Activated T-cell treated with anti-CD3 and anti-CD28 coated beads for 48 hours (primary cell): Measurements from ENCODE around the gene CCND1.
"Not testable (repeated sequence)": the region's sequence is repeated elsewhere in the genome, so short reads cannot be mapped to it uniquely, and the experiment has no call there.

ENCODE experiments used
- DNase-seq: peaks from one replicate; pipeline ENCODE4 v3.0.0-alpha.2; 2020; ENCODE audit warnings: low read depth

CCND1 gene

DNA sequence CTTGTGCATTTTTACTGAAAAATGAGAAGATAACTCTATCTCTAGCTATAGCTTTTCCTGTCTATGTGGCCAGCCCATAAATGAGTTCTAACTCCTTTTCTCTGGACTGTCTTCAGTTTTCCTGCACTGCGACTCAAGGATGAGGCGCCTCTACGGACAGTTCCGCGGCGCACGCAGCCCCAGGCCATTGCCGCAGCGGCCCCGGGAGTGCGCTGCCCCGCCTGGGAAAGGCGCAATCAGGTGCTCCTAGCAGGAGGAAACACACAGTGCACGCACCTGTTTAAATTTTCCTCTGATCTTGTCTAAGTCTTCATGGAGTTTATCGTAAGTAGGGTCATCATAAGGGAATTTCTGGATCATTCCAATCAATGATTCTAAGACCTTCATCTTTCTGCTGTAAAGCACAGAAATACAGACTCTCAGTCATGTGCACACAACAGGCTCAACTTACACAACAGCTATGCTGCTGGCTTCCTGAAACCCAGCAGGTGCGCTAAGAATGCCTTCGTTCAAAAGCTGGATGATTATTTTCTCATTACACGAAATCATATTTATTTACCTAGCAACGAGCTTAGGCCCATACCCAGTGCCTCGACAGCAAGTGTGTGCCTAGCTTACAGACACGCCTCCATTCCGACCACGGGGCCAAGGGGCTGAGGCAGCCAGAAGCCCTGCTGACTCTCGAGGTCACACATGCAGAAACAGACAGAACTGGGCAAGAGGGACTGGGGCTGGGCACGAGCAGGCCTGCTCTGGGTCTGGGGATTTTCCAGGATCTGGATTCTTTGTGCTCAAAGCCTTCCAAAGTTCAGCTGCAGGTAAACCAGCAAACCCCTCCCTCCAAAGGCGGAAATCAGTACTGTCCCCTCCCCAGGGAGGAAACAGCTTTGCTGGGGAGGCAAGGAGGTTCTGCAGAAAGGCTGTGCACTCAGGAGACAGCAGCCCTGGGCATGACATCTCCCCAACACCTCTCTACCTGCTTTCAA lies 27.0 kb downstream of the CCND1 start:
- DNase-seq: no peak

DNA sequence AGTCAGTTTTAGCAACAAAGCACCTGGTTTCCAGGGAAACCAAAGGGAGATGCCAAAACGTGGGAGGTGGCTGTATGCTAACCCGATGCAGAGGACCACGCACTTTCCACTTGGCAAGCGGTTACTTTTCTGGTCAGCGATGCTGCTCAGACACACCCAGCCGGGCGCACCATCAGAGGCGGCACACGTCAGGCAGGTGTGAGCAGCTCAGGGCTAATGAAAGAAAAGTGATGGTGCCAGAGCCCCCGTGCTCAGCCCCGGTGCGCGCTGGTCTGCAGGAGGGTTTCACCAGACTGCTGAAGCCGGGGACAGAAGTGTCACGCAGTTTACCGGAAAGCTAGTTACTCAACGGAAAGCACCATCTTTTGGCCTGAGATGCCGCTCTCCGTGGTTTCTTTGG lies 28.5 kb downstream of the CCND1 start:
- no peak for DNase-seq

DNA sequence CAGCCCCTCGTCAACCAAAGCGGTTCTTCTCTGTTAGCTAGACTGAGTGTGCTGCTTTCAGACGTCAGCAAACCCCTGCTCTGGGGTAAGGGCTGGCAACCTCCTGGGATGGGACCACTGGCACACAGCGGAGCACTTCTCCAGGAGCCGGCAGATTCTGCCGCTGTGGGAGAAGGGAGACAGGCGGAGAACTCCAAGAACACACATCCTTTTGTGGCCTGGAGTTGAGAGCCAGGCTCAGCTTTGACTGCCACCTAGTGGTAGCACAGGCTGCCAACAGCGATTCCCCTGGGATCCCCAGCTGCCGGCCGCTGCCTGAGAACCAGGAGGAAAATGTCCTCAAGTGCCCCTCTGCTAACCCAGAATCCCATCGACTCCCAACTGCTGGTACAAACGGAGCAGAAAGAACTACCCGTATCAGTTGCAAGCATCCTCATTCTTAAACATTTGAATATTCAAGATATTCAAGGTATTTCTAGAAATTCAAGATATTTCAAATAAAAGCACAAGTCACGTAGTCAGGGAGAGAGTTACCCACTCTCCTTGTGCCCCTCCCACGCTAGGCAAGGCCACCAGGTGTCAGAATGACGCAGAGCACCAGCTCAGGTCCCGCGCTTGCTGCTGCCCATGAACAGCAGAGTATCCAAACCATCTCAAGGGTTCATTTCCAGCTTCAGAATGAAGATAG lies 29.3 kb downstream of the CCND1 start:
- peak; percentile 48 for DNase-seq

DNA sequence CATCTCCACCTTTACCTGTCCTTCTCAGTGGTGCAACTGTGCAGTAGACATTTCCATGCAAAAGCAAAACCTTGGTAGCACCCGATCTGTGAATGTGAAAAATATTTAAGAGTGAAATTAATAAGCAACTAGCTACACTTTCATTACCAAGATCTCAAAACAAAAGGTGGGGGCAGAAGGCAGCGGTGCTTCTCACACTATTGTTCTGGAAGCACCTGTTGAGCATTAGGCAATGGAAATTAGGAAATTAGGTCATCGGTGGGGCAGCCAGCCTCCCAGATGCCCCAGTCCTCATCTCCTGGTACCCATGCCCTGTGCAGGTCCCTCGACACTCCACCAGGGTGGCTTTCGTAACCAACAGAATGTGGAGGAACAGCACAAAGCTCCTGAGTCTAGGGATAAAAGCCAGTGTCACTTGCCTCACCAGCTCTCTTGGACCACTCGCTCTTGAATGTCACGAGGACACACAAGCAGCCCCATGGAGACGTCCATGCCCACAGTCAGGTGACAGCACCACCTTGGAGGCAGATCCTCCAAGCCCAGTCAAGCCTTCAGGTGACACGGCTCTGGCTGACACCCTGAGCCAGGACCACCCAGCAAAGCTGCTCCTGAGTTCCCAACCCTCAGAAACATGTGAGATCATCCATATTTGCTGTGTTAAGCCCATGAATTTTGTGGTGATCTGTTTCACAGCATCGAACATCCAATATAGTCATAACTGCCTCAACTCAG lies 30.9 kb downstream of the CCND1 start:
- no peak for DNase-seq

DNA sequence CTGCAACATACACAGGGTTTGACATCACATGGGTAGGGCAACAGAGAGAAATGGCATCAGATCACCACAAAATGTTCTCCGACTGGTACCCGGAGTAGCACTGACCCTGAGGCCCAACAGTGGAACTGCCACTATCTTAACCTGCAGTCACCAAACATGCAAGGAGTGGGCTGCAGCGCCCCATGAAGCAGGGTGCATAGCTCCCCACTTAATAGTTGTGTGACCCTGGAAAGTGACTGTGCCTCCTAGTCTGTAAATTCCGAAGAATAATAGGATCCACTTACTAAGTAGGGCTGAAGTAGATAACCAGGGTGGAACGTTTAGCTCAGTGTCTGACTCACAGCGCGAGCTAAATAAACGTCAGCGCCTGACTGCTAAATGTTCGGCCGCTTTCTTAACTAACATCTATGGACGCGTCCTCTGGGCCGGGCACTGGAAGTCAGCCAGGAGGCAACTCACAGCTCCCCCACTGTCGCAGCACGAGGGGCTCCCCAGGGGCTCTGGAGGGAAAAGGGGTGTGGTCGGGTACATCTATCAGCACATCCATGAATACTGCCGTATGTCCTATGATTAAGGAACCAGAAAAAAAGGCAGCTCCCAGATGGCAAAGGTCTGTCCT lies 33.4 kb downstream of the CCND1 start:
- DNase-seq: no peak

DNA sequence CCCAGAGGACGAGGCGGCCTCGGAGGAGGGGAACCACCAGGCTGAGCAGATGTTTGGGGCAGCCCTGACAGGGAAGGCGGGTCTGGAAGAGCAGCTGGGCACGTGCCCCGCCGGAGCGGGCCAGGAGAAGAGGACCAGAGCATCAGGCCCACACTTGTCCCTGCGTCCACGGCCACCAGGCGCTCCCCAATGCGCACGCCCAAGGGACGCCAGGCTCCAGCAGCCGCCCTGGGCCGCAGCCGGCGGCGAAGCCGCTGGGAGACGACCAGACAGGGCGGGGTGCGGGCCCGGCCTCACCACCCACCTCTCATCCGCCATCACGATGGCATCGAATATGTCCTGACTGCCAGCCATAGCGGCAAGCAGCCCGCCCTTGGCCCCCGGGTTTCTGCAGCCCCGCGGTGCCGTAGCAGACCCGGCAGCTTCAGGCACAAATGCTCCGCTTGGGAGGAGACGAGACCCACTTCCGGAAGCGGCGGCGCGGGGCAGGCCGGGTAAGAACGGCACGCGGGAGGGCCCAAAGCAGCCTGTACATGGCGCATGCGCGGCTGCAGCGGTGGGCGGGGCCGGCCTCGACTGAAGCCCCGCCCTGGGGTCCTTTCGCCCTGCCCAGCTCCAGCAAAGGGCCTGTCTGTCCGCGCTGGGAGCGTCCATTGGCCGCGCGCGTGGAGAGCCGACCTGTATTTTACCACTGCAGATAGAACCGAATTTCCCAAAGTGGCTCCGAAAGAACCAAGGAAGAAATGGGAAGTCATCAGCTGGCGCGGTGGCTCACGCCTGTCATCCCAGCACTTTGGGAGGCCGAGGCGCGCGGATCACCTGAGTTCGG lies 34.1 kb downstream of the CCND1 start, which contains the start of gene LTO1:
Gene LTO1 (minus strand): TSS at position 468 of the 829 bp plus-strand sequence. CDS start 114 bp downstream, at position 354.
- DNase-seq: peak; percentile 95

DNA sequence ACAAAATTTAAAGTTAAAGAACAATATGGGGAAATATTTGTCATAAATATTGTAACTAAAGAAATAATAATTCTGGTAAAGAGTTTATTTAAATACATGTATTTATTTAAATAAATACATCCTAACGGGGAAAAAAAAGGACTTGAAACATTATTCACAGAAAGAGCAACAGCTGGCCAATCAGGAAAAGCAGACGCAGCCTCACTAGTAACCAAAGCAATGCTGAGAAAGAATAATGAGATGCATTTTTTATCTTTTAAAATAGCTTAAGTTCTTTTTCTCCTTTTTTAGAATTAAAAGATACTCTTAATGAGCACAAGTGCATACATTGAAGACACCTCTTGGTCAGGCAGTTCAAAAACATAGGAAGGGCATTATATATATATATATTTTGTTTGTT lies 36.8 kb downstream of the CCND1 start:
- DNase-seq: no peak

DNA sequence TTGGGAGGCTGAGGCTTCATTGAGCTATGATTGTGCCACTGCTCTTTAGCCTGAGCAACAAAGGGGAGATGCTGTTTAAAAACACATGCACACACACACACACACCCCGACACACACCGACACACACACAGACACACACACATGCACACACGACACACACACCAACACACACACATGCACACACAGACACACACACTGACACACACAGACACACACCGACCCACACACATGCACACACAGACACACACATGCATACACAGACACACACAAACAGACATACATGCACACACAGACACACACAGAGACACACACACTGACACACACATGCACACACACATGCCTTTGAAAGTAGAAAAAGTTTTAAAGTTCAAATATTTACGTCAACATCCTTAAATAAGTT lies 39.7 kb downstream of the CCND1 start:
- DNase-seq: no peak

DNA sequence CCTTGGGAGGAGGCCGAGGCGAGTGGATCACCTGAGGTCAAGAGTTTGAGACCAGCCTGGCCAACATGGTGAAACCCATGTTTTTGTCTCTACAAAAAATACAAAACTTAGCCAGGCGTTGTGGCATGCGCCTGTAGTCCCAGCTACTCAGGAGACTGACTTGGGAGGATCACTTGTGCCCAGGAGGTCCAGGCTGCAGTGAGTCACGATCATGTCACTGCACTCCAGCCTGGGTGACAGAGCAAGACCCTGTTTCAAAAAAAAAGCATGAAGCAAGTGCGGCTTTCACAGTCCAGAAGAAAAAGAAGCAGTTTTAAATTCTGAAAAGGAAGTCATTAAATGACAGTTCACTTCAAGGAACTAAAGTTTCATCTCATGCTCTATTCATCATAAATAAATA lies 41.3 kb downstream of the CCND1 start:
- no peak for DNase-seq

DNA sequence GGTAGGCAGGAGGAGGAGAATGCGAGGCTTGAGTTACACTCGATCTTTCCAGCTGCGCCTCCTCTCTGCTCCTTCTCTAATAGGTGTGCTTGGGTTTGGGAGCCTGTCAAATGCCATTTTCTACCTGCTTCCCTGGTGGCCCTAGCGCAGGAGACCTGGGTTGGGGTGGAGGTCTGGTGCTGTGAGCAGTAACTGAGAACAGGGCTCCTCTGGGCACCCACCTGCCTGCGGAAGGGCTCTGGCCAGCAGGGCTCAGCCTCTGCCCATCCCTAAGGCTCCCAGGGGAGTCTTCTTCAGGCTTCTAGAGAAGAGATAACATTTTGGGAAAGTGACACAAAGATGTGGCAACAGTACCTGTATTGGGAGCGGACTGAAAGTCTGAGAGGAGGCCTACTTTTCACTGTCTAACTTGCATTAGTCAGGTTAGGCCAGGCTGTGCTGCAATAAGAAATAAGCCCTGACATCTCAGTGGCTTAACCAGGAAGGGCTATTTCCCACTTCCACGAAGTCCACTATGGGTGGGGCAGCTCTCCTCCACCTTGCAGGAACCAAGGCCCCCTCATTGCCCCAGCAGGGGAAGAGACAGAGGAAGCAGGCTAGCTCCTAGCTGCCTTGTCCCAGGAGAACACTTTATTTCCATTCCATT lies 41.8 kb downstream of the CCND1 start:
- no peak for DNase-seq

DNA sequence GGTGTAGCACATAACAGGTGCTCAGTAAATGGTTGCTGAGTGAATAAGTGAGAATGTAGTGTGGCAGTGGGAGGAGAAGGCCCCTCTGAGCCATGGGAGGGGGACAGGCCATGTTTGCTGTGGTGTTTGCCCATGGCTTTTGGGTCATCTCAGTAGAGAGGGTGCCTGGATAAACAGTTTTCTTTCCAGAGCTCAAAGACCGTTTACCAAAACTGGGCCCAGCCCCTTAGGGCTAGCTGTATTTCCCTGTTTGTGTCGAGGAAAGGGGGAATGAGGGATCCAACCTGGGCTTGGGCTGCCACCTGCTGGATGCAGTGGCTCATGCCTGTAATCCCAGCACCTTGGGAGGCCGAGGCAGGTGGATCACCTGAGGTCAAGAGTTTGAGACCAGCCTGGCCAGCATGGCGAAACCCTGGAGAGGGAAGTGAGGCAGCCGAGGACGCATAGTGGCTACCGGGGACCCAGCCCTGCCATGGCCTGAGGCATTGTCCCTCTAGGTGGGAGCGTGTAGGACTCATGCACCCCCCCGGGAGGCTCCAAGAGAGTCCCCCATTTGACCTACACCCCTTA lies 42.9 kb downstream of the CCND1 start:
- DNase-seq: no peak

DNA sequence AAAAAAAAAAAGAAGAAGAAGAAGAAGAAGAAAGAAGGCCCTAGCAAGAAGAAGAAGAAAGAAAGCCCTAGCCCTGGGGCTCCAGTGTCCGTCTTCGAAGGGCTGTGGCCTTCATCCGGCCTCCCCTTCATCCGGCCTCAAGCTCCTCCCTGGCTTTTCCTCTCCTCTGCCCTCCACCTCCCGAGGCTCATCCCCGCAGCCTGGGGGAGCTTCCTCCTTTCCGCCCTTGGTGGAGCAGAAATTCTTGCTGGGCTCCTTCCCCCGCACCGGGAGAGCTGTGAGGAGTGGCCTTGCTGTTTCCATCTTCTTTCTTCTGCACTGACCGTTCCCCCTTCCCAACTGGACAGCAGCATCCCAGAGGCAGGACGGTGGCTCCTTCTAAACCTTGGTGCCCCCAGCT lies 43.7 kb downstream of the CCND1 start:
- no peak for DNase-seq

DNA sequence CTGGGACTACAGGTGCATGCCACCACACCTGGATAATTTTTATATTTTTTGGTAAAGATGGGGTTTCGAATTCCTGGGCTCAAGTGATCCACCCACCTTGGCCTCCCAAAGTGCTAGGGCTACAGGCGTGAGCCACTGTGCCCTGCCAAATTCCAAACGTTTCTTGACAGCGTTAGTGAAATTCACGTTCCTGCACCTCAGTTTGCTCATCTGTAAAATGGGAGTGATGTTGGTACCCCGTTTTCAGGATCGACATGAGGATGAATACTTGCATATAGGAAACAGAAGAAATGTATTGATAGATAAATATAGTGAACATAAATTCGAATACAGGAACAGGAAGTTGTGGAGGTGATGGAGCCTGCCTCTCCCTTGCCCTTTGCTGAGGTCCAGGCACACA lies 44.4 kb downstream of the CCND1 start:
- DNase-seq: no peak

DNA sequence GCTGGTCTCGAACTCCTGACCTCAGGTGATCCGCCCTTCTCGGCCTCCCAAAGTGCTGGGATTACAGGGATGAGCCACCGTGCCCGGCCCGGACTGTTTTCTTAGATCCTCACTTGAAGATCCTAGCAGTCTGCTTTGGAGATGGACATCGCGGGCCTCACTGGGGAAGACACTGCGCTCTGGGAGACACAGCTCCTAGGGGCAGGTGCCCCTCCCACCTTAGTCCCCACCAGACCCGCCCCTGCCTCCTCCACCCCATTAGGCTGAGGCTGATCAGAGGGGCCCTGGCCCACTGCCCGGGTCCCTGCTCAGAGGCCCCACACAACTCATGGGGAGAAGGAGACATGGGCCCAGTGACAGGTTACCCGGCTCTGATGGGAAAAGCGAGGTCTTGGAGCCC lies 45.5 kb downstream of the CCND1 start:
- no peak for DNase-seq

DNA sequence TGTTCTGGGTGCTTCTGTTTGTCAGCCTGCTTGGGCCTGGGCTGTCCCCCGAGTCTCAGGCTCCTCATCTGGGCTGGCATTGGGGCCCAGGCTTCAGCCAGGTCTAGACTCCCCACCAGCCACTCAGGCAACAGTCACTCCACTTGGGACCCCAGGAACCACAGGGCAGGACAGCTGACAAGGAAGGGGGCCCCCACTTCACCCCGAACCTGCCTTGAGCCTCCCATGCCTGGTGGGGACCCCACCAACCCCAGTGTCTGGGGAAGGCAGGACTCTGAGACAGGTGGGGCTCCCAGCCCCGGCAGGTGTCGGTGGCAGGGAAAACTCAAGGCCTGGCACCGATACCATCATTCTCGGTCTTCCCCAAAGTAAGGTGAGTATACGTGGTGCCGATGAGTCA lies 45.9 kb downstream of the CCND1 start:
- DNase-seq: no peak

DNA sequence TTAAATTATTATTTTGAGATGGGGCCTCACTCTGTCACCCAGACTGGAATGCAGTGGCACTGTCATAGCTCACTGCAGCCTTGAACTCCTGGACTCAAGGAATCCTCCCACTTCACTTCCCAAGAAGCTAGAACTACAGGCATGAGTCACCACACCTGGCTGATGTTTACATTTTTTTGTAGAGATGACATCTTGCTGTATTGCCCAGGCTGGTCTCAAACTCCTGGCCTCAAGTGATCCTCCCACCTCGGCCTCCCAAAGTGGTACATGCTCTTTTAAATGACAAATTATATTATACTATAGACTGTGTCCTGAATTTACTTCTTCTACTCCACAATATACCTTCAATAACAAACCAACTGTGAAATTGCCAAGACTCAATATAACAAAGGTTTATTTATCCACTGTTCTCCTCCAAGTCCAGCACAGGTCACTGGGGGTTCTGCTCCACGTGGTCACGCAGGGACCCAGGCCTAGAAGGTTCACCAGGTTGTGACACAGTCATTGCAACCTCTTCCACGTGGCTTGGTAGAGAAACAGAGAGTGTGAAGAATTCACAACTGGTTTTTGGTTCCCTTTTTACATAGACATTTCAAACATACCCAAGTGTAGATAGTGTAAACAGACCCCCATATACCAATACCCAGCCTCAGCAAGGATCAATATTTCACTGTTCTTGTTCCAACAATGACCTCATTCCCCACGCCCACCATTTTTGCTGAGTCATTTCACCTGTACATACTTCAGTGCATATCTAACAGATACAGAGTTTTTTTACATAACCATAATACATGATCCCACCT lies 47.2 kb downstream of the CCND1 start:
- DNase-seq: not testable (repeated sequence)

DNA sequence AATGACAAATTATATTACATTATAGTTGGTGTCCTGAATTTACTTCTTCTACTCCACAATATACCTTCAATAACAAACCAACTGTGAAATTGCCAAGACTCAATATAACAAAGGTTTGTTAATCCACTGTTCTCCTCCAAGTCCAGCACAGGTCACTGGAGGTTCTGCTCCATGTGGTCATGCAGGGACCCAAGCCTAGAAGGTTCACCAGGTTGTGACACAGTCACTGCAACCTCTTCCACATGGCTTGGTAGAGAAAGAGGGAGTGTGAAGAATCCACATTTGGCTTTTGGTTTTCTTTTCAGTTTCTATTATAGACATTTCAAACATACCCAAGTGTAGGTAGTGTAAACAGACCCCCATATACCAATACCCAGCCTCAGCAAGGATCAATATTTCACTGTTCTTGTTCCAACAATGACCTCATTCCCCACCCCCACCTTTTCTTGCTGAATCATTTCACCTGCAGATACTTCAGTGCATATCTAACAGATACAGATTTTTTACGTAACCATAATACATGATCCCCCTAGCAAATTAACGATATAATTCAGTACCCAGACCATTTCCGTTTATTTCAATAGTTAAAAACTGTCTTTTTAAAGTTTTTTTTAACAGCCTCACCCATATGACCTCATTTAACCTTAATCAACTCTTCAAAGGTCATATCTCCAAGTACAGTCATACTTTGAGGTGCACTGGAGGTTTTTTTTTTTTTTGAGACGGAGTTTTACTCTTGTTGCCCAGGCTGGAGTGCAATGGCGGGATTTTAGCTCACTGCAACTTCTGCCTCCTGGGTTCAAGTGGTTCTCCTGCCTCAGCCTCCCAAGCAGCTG lies 48.7 kb downstream of the CCND1 start:
- DNase-seq: no peak

DNA sequence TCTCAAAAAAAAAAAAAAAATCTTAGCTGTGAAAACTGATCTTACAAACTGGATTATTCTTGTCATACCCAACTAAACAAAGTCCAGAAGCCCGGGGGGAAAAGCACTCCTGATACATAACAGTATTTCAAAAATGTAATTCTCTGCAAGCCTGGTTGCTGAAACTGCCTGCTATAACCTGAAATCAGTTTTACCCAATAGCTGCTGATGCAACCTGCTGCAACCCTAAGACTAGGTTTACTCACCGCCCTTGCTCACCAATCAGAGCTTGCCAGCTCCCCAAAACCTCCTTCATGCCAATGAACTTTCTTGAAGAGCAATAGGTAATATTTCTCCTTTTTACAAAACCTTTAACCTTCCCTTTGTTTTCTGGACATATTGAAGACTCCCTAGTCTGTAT lies 50.5 kb downstream of the CCND1 start:
- no peak for DNase-seq

DNA sequence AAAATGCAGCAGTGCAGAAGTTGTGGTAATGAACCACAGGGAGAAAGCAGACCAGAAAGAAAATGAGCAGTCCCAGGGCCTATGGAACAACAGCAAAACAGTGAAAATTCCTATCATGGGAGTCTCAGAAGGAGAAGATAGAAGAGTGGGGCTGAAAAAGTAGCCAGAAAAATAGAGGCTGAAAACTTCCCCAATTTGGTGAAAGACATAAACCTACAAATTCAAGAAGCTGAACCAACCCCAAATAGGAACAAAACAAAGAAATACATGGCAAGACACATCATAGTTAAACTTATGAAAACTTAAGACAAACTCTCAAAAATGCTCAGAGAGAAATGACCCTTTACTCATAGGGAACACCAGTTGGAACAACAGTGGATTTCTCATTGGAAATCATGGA lies 51.5 kb downstream of the CCND1 start:
- no peak for DNase-seq
